GM18517 (cell line): Measurements from ENCODE around the gene ASCC1.
"Not testable (repeated sequence)": the region's sequence is repeated elsewhere in the genome, so short reads cannot be mapped to it uniquely, and the experiment has no call there.

Source experiments
- ATAC-seq: cut with Tn5 transposase; IDR thresholded peaks from one replicate; pipeline ENCODE4 v1.9.1; 2021; ENCODE audit warnings: mild to moderate bottlenecking, moderate library complexity; ENCODE audit not compliant: unreplicated experiment

Gene ASCC1

DNA sequence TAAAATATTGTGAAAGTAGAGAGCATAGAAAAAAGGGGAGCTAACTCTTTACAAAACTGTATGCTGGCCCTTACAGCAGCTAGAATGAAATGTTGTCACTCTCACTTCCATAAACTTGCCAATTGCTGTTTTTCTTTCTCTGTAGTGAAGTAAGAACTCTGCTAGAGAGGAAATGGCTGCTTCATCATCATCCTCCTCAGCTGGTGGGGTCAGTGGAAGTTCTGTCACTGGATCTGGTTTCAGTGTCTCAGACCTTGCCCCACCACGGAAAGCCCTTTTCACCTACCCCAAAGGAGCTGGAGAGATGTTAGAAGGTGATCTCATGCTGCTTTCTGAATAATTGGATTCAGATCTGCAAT, 7.6 kb upstream of the ASCC1 start:
- no peak for ATAC-seq

- ATAC-seq: no peak
Observed at GRCh38 chr10:72221278-72221677, 5.2 kb upstream of the ASCC1 start.

DNA sequence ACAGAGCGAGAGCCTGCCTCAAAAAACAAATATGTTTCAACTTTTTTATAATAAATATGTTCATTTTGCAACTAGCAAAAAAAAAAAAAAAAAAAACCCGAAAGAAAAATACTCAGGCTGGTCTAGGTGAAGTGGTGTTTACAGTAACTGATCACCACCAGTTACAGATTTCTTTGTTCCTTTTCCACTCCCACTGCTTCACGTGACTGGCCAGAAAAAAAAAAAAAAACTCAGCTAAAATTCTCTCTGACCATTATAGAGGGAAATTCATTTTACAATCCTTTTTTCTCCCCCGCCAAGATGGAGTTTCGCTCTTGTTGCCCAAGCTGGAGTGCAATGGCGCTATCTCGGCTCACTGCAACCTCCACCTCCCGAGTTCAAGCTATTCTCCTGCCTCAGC, 4.6 kb upstream of the ASCC1 start:
- no peak for ATAC-seq

GRCh38 chr10:72219235-72219814, 3.2 kb upstream of the ASCC1 start:
- no peak for ATAC-seq

DNA sequence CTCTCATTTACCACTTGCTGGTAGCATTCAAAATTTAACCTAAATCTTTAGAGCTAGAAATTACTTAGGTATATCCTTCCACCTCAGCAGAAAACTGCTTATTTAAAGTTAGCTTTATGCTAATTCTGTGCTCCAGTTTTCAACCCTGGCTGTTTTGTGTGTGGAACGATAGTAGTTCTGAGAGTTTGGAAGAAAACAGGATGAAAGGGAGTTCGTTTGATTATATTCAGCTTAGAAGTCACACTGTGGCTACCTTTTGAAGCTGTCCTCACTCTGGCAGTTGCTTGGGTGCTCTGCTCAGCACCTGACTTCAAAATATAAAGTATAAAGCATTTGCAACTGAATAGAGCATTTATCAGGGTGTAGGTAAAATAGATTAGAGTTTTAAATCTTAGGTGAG, 2.6 kb upstream of the ASCC1 start:
- no peak for ATAC-seq

DNA sequence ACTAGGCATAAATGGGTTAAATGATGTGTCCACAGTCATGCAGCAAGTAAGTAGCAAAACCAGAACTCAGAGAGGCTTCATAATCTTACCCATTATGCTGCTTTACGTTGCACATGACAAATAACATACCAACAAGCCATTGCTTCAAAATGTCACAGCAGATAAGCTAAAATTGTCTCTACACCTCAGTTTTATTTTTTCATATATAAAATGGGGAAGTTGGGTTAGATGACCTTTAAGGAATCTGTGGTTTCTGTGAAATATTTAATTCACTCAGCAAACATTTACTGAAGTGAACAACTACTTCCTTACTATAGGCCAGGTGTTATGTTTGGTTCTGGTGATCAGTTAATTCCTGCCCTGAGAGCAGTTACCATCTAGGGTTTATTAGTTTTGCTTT, 2.2 kb upstream of the ASCC1 start:
- no peak for ATAC-seq

GRCh38 chr10:72211832-72212231, 4.2 kb downstream of the ASCC1 start:
- ATAC-seq: not testable (repeated sequence)

GRCh38 chr10:72211381-72211780, 4.7 kb downstream of the ASCC1 start:
- not testable (repeated sequence) for ATAC-seq

DNA sequence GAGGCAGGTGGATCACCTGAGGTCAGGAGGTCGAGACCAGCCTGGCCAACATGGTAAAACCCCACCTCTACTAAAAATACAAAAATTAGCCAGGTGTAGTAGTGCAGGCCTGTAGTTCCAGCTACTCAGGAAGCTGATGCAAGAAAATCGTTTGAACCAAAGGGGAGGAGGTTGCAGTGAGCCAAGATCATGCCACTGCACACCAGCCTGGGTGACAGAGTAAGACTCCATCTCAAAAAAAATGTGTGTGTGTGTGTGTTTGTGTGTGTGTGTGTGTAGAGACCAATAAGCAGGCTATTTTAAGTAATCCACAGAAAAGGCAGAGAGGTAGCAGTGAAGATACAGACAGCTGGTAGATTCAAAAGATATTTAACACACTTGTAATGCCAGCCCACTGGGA, 7.5 kb downstream of the ASCC1 start:
- not testable (repeated sequence) for ATAC-seq

GRCh38 chr10:72206511-72207229, 9.4 kb downstream of the ASCC1 start:
- ATAC-seq: no peak

DNA sequence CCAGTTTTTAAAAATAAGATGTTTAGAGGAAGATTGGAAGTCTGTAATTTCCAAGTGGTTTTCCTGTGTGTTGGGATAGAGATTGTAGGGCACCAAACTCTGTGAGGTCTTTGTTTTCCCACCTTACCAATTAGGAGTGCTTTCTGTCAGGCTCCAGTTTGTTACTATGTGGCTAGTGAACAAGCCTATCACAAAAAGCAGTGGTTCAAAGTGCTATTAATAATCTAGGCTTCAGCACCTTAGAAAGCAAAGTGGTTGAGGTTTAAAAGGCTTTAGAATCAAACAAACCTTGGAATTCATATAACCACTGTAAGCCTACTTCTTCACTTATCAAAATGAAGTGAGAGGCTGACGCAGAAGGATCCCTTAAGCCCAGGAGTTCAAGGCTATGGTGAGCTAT, 11.4 kb downstream of the ASCC1 start:
- no peak for ATAC-seq

DNA sequence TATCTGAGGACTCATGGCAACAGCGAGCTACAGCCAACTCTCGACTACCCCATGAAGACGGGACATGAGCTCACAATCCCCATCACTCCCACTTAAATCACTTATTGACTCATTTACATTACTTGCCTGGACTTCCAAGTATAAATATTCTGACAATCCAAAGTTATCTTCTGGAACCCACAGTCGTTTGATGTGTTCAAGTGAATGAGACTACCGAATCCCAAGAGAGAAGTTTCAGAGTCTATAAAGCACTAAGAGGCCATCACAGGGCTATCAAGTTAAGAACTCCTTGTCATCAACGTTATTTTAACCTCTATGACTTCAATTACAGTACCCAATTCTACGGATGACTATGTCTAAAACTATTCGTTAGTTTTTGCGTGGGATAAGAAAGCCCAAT, 11.8 kb downstream of the ASCC1 start:
- no peak for ATAC-seq

DNA sequence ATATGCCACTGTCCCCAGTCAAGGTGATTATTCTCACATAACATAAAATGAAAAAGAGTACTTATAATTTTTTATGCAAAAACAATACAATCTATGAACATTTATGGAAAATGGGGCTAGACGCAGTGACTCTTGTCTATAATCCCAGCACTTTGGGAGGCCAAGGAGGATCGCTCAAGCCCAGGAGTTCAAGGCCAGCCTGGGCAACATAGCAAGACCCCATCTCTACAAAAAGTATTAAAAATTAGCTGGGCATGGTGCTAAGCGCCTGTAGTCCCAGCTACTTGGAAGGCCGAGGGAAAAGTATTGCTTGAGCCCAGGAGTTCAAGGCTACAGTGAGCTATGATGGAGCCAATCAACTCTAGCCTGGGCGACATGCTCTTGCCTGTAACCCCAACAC, 14.8 kb downstream of the ASCC1 start:
- ATAC-seq: no peak

DNA sequence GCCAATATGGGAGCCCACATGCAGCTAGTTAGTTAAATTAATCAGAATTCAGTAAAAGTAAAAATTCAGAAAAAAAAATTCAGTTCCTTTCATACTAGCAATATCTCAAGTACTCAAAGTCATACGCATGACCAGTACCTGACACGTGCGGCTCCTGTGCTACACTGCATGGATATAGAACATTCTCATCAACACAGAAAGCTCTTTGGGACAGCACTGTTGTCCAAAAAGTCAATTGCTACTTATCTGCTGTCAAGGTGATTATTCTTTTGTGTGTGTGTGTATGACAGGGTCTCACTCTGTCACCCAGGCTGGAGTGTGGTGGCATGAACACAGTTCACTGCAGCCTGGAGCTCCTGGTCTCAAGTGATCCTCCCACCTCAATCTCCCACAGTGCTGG, 15.2 kb downstream of the ASCC1 start:
- ATAC-seq: no peak

DNA sequence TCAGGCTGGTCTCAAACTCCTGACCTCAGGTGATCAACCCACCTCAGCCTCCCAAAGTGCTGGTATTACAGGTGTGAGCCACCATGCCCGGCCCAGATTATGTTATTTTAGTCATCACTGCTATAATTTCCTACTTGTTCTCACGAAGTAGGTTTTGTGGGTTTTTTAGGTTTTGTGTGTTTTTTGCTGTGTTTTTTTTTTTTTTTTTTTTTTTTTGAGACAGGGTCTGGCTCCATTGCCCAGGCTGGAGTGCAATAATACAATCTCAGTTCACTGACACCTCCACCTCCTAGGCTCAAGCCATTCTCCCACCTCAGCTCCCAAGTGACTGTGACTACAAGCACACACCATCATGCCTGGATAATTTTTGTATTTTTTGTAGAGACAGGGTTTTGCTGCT, 21.1 kb downstream of the ASCC1 start:
- no peak for ATAC-seq

- ATAC-seq: no peak
Observed at GRCh38 chr10:72186982-72187330, 29.1 kb downstream of the ASCC1 start.

- no peak for ATAC-seq
Observed at GRCh38 chr10:72186258-72186981, 29.7 kb downstream of the ASCC1 start.

DNA sequence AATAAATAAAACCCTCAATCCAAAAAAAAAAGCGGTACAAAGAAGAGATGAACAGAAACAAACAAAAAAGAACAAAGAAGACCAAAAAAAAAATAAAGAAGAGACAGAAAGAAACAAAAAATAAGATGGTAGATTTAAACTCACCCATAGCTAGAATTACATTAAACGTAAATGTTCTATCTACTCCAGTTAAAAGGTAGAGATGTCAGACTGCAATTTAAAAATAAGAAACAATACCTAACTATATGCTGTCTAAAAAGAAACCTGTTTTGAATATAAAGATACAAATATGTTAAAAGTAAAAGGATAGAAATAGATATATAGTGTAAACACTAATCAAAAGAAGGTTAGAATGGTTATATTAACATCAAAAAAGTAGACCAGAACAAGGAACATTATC, 31.9 kb downstream of the ASCC1 start:
- ATAC-seq: no peak

DNA sequence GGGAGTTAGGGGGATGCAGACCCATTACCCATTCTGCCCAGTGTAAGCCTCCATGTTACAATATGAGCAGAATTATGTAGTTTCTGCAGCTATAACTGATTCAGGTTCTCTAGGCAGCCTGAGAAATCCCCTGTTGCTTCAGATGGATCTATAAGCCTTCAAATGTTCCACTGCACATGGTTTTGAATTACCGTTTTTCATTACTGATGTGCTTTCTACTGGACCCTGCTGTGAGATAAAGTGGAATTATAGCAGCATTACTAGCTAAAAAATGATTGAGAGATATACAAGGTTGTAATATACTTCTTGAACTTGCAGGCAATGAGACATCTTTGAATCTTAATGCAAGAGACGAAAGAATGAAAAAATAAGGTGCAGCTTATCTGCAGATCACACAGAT, 38.6 kb downstream of the ASCC1 start:
- ATAC-seq: no peak

DNA sequence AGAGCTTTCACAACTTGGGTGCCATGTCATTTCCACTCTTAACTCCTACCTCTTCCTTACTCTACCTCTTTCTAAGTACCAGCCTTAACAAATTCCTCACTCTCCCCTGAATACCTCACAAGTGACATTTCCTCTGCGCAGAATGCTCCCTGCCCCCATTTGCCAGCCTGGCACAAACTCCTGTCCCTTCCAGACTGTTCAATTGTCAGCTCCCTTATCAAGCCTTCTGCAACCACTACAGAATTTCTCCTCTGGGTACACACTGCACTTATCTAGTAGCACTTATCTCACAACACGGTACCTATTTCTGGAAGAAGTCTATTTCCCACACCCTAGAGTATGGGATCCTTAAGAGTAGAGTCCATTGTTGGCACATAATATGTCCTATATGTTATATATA, 39.4 kb downstream of the ASCC1 start:
- ATAC-seq: no peak

DNA sequence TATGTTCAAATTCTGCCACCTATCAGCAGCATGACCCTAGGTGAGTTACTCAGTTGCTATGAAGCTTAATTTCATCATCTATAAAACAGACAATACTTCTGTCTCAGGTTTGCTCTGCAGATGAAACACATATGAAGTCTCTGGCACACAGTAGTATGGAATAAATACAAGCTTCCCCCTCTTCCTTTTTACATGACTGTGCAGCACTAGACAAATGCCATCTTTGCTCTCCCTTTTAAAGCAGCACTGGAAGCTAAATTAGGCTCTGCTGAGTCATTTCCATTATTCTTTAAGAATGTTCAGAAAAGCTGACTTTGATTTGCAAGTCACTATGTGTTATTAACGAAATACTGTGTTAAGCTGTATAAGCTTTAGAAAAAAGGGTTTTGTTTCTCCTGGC, 40.9 kb downstream of the ASCC1 start:
- ATAC-seq: no peak

DNA sequence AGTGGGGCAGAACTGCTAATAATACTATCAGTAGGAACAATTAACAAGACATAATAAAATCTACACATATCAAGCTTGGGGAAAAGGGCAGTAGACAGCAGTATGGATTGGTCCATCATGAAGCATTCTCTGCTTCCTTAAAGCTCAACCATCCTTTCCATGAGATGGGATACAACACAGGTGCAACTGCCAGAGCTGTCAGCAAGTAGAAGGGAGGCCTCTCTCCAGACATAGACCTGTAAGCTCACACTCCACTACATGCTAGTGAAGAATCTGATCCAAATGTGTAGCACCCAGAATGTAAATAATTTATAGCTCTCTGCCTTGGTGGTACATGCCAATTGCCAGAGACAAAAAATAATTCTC, 41.8 kb downstream of the ASCC1 start:
- no peak for ATAC-seq
